Measurements from ENCODE around the gene IL31. TPM values are rescaled to one million over a fixed set of nuclear protein-coding genes. Genes with fewer than 3 reads are reported as not detected.
A peak's percentile ranks its signal among the peaks of the same experiment; 100 is the strongest.

IL31 gene
- polyA plus RNA-seq, 1 donor from 2014 or later = not detected

DNA sequence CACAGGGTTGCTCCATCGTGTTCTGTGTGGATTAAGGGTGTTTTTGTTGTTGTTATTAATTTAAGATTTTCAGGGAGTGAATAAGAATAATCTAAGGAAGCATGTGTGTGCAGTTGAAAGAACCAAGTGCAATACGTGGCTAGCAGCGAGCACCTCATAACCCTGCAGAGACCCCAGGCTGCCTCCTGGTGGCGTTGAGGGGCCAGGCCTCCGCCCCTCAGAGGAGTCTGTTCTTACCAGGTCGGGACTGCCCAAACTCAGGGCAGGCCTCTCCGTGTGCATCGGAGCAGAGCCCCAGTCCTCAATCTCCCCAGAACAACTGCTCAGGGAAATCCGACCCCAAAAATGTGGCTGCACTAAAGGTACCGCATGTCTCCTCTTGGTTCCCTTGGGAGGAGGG is 36.8 kb downstream of the IL31 start:
- peaks cover 0 to 1% (median 0%) of the 10 kb centered on the region in 3 donors for H3K4me1 Mint-ChIP-seq
- no peaks in the 10 kb centered on the region for H3K36me3 Mint-ChIP-seq
- H3K4me3 Mint-ChIP-seq = no peak overlapping the region
- no peaks in the 10 kb centered on the region for H3K27me3 Mint-ChIP-seq
- H3K27ac Mint-ChIP-seq = no peak overlapping the region
- H3K9me3 Mint-ChIP-seq = no peaks in the 10 kb centered on the region

DNA sequence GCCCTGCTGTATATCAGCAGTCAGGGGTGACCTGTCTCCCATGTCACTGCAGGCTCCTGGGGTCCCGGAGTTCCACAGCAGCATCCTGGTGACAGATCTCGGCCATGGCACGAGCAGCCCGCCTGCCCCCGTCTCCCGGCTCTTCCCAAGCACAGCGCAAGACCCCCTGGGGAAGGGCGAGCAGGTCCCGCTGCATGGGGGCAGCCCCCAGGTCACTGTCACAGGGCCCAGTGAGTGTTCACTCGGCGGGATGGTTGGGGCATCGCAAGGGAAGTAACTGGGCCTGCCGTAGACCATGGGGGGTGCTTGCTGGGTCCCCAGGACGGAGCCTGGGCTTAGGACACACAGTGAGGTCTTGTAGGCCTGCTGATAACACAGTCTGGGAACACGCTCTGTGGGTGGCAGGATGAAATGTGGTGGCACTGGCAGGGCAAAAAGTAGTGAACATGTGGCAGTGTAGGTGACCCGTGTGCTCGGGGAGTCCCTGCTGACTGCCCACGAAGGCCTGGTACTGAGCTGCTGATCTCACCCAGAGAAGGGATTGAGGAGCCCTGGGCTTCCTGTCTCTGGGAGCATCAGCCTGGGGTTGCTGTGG is 38.5 kb downstream of the IL31 start:
- Mint-ChIP-seq H3K4me1 (peaks cover 0 to 1% (median 0%) of the 10 kb centered on the region in 3 donors), H3K9me3 (no peaks in the 10 kb centered on the region), H3K36me3 (no peaks in the 10 kb centered on the region), H3K27ac (no peak overlapping the region), H3K4me3 (no peak overlapping the region), H3K27me3 (no peaks in the 10 kb centered on the region)

DNA sequence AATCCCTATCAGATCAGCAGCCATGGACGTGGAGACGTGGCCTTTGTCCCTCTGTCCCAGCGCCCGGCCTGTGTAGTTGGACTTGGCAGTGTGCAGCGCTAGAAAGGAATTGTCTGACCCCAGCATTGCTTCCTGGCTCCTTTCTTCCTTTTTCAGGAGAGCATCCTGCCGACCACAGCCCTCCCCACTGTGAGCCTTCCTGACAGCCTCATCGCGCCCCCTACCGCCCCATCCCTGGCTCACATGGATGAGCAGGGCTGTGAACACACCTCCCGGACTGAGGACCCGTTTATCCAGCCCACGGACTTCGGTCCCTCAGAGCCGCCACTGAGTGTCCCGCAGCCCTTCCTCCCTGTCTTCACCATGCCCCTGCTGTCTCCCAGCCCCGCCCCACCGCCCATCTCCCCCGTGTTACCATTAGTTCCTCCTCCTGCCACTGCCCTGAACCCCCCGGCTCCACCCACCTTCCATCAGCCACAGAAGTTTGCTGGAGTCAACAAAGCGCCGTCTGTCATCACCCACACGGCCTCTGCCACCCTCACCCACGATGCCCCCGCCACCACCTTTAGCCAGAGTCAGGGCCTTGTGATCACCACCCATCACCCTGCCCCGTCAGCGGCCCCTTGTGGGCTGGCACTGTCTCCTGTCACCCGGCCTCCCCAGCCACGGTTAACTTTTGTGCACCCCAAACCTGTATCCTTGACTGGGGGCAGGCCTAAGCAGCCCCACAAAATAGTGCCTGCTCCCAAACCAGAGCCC is 40.6 kb downstream of the IL31 start:
- Mint-ChIP-seq H3K27ac (peak overlapping the region in 1 of 3 donors; percentile 82), H3K4me1 (peaks cover 0 to under 1% (median 0%) of the 10 kb centered on the region in 3 donors), H3K36me3 (no peaks in the 10 kb centered on the region), H3K27me3 (no peaks in the 10 kb centered on the region), H3K9me3 (no peaks in the 10 kb centered on the region), H3K4me3 (no peak overlapping the region)

DNA sequence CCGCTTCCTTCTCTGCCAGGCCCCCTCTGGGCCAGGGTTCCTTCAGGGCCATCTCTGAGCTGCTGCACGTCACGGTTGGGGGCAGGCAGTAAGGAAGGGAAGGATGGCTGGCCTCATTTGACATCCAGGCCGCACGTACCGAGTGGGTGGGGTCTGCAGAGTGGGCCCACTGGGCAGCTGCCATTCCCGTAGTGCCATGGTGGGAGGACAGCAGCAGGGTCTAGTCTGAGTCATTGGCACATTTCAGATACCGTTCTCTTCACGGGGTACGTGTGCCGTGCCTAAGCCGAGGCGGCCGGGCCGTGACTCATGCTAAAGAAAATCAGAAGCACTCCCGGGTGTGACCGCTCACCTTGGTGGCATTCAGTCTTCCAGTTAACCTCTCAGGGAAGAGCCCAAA is 43.9 kb downstream of the IL31 start:
- Mint-ChIP-seq H3K27ac (no peak overlapping the region), H3K4me3 (no peak overlapping the region)

DNA sequence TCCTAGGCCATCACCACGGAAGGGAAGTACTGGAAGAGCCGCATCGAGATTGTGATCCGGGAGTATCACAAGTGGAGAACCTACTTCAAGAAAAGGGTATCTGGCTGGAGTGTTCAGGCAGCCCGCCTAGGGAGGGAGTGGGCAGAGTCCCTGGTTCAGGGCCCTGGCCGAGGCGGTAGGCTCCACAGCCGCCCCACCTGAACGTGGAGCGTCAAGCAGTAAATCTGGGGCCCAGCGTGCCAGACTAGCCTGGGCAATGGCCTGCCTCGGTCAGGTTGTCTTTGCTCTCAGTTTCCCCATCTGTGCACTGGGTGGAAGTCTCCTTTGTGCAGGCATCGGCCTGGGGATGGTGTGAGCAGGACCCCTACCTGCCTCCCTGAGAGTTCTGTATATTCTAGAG is 44.9 kb downstream of the IL31 start:
- Mint-ChIP-seq H3K9me3 (no peaks in the 10 kb centered on the region), H3K27me3 (no peaks in the 10 kb centered on the region), H3K27ac (no peak overlapping the region), H3K36me3 (no peaks in the 10 kb centered on the region), H3K4me1 (peaks cover 0 to 6% (median 0%) of the 10 kb centered on the region in 3 donors), H3K4me3 (no peak overlapping the region)

More for the DNA sequence above, 43.9 kb downstream of the IL31 start:
- Mint-ChIP-seq H3K4me1 (peaks cover 0 to 6% (median 0%) of the 10 kb centered on the region in 3 donors), H3K27me3 (no peaks in the 10 kb centered on the region), H3K9me3 (no peaks in the 10 kb centered on the region), H3K36me3 (no peaks in the 10 kb centered on the region)

DNA sequence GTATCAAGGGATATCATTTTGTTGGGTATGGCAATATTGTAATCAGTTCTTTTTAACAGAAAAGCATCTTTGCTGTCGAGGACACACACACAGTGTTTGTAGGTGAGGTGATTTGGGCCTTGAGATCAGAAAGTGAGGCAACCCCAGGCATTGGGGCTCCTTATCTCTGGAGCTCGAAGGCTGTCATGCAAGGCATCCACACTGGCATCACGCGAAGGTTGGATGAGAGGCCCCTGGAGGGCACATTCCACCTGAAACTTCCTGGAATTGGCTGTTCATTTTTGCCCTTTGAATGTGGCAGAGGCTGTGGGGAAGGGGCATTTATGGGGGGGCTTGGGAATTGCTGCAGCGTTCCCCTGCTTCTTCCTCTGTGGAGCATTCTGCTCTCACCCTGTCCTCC is 45.5 kb downstream of the IL31 start:
- H3K4me3 Mint-ChIP-seq = no peak overlapping the region
- no peaks in the 10 kb centered on the region for H3K9me3 Mint-ChIP-seq
- H3K4me1 Mint-ChIP-seq = peaks cover 0 to 9% (median 1%) of the 10 kb centered on the region in 3 donors
- H3K36me3 Mint-ChIP-seq = no peaks in the 10 kb centered on the region
- H3K27me3 Mint-ChIP-seq = no peaks in the 10 kb centered on the region
- no peak overlapping the region for H3K27ac Mint-ChIP-seq

DNA sequence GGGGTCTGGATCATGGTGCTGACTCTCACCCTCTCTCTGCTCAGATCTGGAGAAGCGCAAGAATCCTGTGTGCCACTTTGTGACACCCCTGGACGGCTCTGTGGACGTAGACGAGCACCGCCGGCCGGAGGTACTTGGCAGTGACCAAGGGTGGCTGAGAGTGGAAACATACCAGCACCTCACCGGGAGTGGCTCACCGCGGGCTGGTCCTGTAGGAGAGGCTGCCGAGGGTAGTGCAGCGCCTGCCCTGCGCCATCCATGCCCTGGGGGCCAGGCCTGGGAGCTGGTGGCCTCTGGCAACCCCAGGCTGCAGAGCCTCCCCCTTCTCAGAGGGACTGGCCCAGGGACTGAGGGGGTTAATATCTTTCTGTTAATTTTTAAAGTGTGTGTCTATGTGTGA is 46.2 kb downstream of the IL31 start:
- H3K27ac Mint-ChIP-seq = no peak overlapping the region
- no peaks in the 10 kb centered on the region for H3K36me3 Mint-ChIP-seq
- no peak overlapping the region for H3K4me3 Mint-ChIP-seq
- no peaks in the 10 kb centered on the region for H3K9me3 Mint-ChIP-seq
- no peaks in the 10 kb centered on the region for H3K27me3 Mint-ChIP-seq
- H3K4me1 Mint-ChIP-seq = peaks cover 3 to 15% (median 7%) of the 10 kb centered on the region in 3 donors

DNA sequence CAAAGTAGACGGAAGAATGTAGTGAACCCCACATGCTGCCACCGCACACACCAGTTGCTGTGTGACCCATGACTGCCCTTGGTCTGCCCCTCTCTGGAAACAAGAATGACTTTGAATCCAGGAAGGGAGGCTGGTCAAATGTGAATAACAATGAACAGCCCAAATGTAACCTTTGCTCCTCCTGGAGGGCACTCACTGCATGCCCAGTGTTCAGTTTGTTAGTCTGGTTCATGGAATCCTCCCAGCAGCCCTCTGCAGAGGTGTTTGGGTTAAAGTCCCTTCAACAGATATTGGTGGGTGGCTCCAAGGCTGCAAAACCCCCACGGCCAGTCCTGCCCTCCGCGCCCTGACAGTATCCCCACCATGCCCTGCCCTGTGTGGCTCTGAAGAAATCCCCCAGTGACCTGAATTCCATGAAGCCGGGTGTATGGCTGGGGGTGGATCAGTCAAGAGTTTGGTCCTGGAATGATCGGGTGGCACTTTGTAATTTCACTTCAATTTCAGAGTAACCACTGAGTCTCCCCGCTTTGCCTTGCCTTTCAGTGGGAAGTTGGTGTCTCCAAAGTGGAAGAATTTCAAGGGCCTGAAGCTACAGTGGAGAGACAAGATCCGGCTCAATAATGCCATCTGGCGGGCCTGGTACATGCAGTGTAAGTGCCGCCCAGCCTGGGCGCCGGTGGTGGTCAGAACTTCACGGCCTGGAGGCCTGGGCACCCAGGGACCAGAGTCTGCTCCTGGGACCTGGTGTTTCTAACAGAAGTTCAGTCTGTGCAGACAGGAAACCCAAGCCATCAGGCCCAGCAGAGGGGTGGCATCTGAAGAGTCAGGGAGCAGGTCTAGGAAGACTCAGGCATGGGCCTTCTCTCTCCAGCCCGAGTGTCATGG is 47.1 kb downstream of the IL31 start:
- H3K27me3 Mint-ChIP-seq = no peaks in the 10 kb centered on the region
- no peak overlapping the region for H3K27ac Mint-ChIP-seq
- H3K36me3 Mint-ChIP-seq = no peaks in the 10 kb centered on the region
- H3K4me1 Mint-ChIP-seq = peaks cover 4 to 16% (median 8%) of the 10 kb centered on the region in 3 donors
- H3K9me3 Mint-ChIP-seq = no peaks in the 10 kb centered on the region
- H3K4me3 Mint-ChIP-seq = no peak overlapping the region

DNA sequence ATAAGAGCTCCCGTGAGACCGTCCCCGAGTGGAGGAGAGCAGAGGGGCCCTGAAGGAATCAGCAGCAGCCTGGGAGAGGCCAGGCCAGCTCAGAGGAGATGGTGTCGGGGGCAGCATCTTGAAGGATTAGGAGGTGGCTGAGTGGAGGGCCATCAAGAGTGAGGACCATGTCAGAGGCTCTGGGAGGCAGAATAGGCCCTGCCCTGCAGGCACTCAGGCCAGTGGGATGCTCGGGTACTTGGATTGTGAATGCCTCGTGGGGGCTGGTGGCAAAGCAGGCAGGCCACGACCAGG is 47.7 kb downstream of the IL31 start:
- no peaks in the 10 kb centered on the region for H3K27me3 Mint-ChIP-seq
- H3K9me3 Mint-ChIP-seq = no peaks in the 10 kb centered on the region
- H3K4me1 Mint-ChIP-seq = peaks cover 8 to 22% (median 14%) of the 10 kb centered on the region in 3 donors
- H3K4me3 Mint-ChIP-seq = no peak overlapping the region
- H3K27ac Mint-ChIP-seq = peak overlapping the region in 1 of 3 donors; percentile 48
- H3K36me3 Mint-ChIP-seq = no peaks in the 10 kb centered on the region

DNA sequence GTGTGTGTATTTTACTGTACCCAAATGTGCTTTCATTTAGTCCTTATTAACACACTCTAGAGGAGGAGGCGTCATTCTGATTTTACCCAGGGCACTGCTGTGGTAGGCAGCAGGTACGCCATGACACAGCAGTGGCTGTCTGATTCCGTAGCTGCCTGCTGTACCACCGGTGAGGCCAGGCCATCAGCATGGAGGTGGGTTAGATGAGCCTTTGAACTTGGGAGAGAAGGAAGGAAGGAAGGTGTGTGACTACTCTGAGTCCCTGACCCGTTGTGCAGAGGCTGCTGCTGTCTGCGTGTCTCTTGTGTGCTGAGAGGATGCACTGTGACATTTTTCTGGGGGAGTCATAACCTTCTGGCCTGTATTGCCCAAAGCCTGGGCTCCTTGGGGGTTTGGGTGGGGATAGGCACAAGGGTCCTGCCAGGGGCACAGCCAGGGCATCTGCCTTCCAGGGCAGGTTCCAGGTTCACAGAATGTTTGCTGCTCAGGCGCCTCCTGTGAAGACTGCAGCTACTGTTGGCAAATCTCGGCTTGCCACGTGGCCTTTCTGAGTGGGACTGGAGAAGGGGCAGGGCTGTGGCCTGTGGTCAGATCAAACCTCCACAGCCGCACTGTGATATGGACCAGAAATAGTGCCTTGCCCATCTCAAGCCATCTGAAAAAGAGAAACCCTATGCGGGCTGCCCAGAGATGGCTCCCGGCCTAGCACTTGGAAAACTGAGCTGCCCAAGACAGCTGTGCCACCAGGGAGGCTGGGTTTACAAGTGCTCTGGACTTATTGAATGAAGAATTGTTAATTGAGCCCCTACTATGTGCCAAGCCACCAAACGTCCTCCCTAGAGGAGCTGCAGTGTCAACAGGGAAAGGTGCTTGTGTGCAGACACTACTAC is 48.3 kb downstream of the IL31 start:
- no peaks in the 10 kb centered on the region for H3K36me3 Mint-ChIP-seq
- H3K4me1 Mint-ChIP-seq = peaks cover 8 to 23% (median 14%) of the 10 kb centered on the region in 3 donors
- peak overlapping the region in 1 of 3 donors; percentile 48 for H3K27ac Mint-ChIP-seq
- no peak overlapping the region for H3K4me3 Mint-ChIP-seq
- H3K27me3 Mint-ChIP-seq = no peaks in the 10 kb centered on the region
- no peaks in the 10 kb centered on the region for H3K9me3 Mint-ChIP-seq

DNA sequence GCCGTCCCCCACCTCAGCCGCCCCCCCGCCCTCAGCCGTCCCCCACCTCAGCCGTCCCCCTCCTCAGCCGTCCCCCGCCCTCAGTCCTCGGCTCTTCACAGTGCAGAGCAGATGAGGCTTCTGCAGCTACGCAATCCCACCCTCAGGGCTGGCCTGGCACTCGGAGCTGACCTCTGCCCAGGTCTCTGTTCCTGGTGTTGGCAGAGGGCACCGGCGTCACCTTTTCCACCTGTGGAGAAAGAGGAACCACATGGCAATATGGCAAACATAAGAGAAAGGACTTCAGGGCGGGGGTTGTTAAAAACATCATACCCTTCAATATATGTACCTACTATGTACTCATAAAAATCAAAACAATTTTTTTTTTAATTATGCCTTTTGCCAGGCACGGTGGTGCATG is 49.7 kb downstream of the IL31 start:
- H3K36me3 Mint-ChIP-seq = no peaks in the 10 kb centered on the region
- H3K27me3 Mint-ChIP-seq = no peaks in the 10 kb centered on the region
- H3K4me1 Mint-ChIP-seq = peaks cover 14 to 27% (median 16%) of the 10 kb centered on the region in 3 donors
- H3K4me3 Mint-ChIP-seq = no peak overlapping the region
- no peak overlapping the region for H3K27ac Mint-ChIP-seq
- no peaks in the 10 kb centered on the region for H3K9me3 Mint-ChIP-seq

DNA sequence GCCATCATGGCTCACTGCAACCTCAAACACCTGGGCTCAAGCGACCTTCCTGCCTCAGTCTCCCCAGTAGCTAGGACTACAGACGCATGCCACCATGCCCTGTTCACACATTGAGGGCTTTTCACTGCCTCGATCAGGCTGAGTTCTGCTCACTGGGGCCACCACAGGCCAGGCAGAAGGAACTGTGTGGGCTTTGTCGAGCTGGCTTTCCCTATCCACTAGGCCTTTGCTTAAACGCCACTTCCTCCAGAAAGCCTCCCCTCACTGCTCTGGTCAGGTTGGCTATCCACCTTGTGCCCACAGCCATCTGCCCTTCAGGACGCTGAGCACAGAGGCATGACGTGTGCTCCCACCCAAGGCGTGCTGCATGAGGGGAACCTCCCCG is 50.3 kb downstream of the IL31 start:
- H3K27ac Mint-ChIP-seq = no peak overlapping the region
- H3K4me1 Mint-ChIP-seq = peaks cover 14 to 29% (median 16%) of the 10 kb centered on the region in 3 donors
- H3K36me3 Mint-ChIP-seq = no peaks in the 10 kb centered on the region
- peak overlapping the region in 1 of 4 donors; percentile 29 for H3K4me3 Mint-ChIP-seq
- no peaks in the 10 kb centered on the region for H3K27me3 Mint-ChIP-seq
- no peaks in the 10 kb centered on the region for H3K9me3 Mint-ChIP-seq

DNA sequence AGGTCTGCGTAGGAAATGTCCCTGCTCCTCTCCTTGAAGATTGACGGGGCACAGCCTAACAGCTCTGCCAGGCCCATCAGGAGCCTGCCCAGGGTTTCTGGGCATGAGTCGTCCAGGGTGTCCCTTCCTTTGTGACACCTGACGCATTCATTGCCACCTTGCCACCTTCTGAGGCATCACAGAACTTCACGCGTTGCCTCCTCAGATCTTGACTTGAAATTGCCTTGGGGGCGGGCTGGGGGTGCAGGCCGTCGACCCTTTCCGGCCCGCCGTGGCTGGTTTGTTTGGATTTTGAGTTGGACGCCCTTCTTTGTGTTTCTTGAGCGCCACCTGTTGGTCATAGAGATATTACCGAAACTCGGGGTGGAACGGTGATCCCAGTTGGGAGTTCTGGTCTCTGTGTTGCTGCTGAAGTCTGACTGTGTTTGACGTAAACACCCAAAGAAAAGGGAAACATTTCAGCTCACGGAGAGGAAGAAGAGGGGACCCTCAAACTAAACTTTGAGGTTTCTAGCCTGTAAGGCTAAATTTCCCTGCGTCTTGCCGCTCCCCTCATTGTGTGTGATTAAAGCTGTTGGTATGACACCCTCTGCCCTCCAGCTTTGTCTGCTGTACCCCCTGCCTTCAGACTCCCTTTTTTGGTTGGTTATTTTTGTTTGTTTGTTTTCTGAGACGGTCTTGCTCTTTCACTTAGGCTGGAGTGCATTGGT is 50.8 kb downstream of the IL31 start:
- Mint-ChIP-seq H3K27me3 (no peaks in the 10 kb centered on the region), H3K27ac (peak overlapping the region in 1 of 3 donors; percentile 30), H3K4me3 (peak overlapping the region in 2 of 4 donors; percentile 23 to 65), H3K4me1 (peaks cover 14 to 27% (median 16%) of the 10 kb centered on the region in 3 donors), H3K9me3 (no peaks in the 10 kb centered on the region), H3K36me3 (no peaks in the 10 kb centered on the region)
